NCI-H1930 (cell line): ENCODE measurements around the gene MMP15.
"Not testable (repeated sequence)": the region's sequence is repeated elsewhere in the genome, so short reads cannot be mapped to it uniquely, and the experiment has no call there.

ENCODE experiments used
- DNase-seq, 2 experiments: peaks; one replicate each; lab custom pipeline; 2025; lab: John Stamatoyannopoulos, UW

MMP15 gene

GRCh38 chr16:58025351-58026138 is at the start of gene MMP15:
TSS of gene MMP15 (plus strand) at chr16:58025754. CDS start at chr16:58026351, 597 bp downstream.
- DNase-seq = peak; percentile 44 to 45

GRCh38 chr16:57976331-57976796 is 49.2 kb upstream of the MMP15 start:
- DNase-seq = no peak

GRCh38 chr16:57977418-57978069 is 48.0 kb upstream of the MMP15 start:
- no peak for DNase-seq

GRCh38 chr16:57978070-57978465 is 47.5 kb upstream of the MMP15 start:
- not testable (repeated sequence) for DNase-seq

GRCh38 chr16:57979006-57979585 is 46.5 kb upstream of the MMP15 start:
- DNase-seq = no peak

- no peak for DNase-seq
Measured at GRCh38 chr16:57981636-57982035, 43.9 kb upstream of the MMP15 start.

- no peak for DNase-seq
Measured at GRCh38 chr16:57982385-57982784, 43.2 kb upstream of the MMP15 start.

GRCh38 chr16:57984443-57985203 is 40.9 kb upstream of the MMP15 start:
- DNase-seq = peak in 1 of 2 experiments; percentile 36

GRCh38 chr16:57985204-57986181 is 40.1 kb upstream of the MMP15 start:
- DNase-seq = no peak

- no peak for DNase-seq
Measured at GRCh38 chr16:57986196-57986595, 39.4 kb upstream of the MMP15 start.

- no peak for DNase-seq
Measured at GRCh38 chr16:57987441-57988177, 37.9 kb upstream of the MMP15 start.

- DNase-seq = no peak
Measured at GRCh38 chr16:57988929-57989328, 36.6 kb upstream of the MMP15 start.

GRCh38 chr16:57991551-57992059 is 33.9 kb upstream of the MMP15 start:
- DNase-seq = no peak

- DNase-seq = no peak
Measured at GRCh38 chr16:57992084-57992483, 33.5 kb upstream of the MMP15 start.

GRCh38 chr16:57993438-57993837 is 32.1 kb upstream of the MMP15 start:
- no peak for DNase-seq

- no peak for DNase-seq
Measured at GRCh38 chr16:57993897-57994296, 31.7 kb upstream of the MMP15 start.

GRCh38 chr16:57994361-57994760 is 31.2 kb upstream of the MMP15 start:
- DNase-seq = no peak

GRCh38 chr16:57994778-57995177 is 30.8 kb upstream of the MMP15 start:
- DNase-seq = peak; percentile 1 to 3

- DNase-seq = no peak
Measured at GRCh38 chr16:57995721-57996405, 29.7 kb upstream of the MMP15 start.
